Hepatocyte (in vitro differentiated cells): ENCODE results near the gene ZNF469. TPM values are rescaled to one million over a fixed set of nuclear protein-coding genes. Genes with fewer than 3 reads are reported as not detected.

Source experiments
- DNase-seq: peaks from one replicate; pipeline ENCODE4 v3.0.0-alpha.2; 2016; ENCODE audit warnings: low spot score
- H2AFZ ChIP-seq: fragments of 200-600 bp; sonication (generic); 2 replicates; pipeline ENCODE4 v1.6.0; 2016; ENCODE audit warnings: antibody characterized with exemption, mild to moderate bottlenecking
- H3K27ac ChIP-seq: fragments of 200-600 bp; sonication (generic); 2 replicates; pipeline ENCODE4 v1.5.1; 2016; ENCODE audit warnings: mild to moderate bottlenecking
- H3K27me3 ChIP-seq: fragments of 200-600 bp; sonication (generic); 2 replicates; pipeline ENCODE4 v1.6.1; 2016
- H3K36me3 ChIP-seq: fragments of 200-600 bp; sonication (generic); replicated peaks from 2 replicates; pipeline ENCODE4 v1.5.1; 2016; ENCODE audit warnings: low read depth; ENCODE audit not compliant: insufficient read depth
- H3K4me1 ChIP-seq: fragments of 200-600 bp; sonication (generic); 2 replicates; pipeline ENCODE4 v1.5.1; 2016; ENCODE audit warnings: mild to moderate bottlenecking, moderate library complexity; ENCODE audit not compliant: insufficient read depth
- H3K4me2 ChIP-seq: fragments of 200-600 bp; sonication (generic); 2 replicates; pipeline ENCODE4 v1.6.0; 2016
- H3K4me3 ChIP-seq: fragments of 200-600 bp; sonication (generic); 2 replicates; pipeline ENCODE4 v1.5.1; 2016; ENCODE audit warnings: mild to moderate bottlenecking
- H3K79me2 ChIP-seq: fragments of 200-600 bp; sonication (generic); 2 replicates; pipeline ENCODE4 v1.6.0; 2017; ENCODE audit warnings: mild to moderate bottlenecking
- H3K9me2 ChIP-seq: fragments of 200-600 bp; sonication (generic); replicated peaks from 2 replicates; pipeline ENCODE4 v1.6.0; 2017; ENCODE audit warnings: mild to moderate bottlenecking; ENCODE audit not compliant: insufficient read depth
- H3K9me3 ChIP-seq: fragments of 200-600 bp; sonication (generic); 2 replicates; pipeline ENCODE4 v1.5.1; 2016; ENCODE audit warnings: low read depth, mild to moderate bottlenecking
- H4K20me1 ChIP-seq: fragments of 200-600 bp; sonication (generic); 2 replicates; pipeline ENCODE4 v1.6.0; 2016; ENCODE audit warnings: mild to moderate bottlenecking; ENCODE audit not compliant: insufficient read depth, poor library complexity, severe bottlenecking
- EZH2 ChIP-seq: fragments of 200-600 bp; sonication (generic); IDR thresholded peaks from 2 replicates; pipeline ENCODE4 v1.6.1; 2016; ENCODE audit warnings: antibody characterized with exemption, mild to moderate bottlenecking, borderline replicate concordance
- EZH2phosphoT487 ChIP-seq: fragments of 200-600 bp; sonication (generic); IDR thresholded peaks from one replicate; pipeline ENCODE4 v1.6.1; 2018; ENCODE audit warnings: antibody characterized with exemption, mild to moderate bottlenecking, low read depth, moderate library complexity; ENCODE audit not compliant: unreplicated experiment, severe bottlenecking
- WGBS: methylation state at CpG from one replicate; pipeline ENCODE4 v1.1.6; 2016; ENCODE audit warnings: low lambda C conversion rate; ENCODE audit errors: missing lambda C conversion rate; 5-methylcytosine and 5-hydroxymethylcytosine counted together
- polyA plus RNA-seq: library from polyadenylated mRNA; unstranded; fragments of >200 nt; fragmentation: Nextera tagmentation; extraction: Ambion mirVana; gene quantifications from 2 replicates; pipeline ENCODE4 v1.2.1, GENCODE V29; 2016
- total RNA-seq: library from RNA; depleted of rRNA; stranded (reverse); fragments of >200 nt; gene quantifications from 2 replicates; pipeline ENCODE4 v1.2.3, GENCODE V29; 2014
- TF ChIP-seq, protein P1 (sequence below): fragments of 200-600 bp; sonication (generic); IDR thresholded peaks from 2 replicates; pipeline ENCODE4 v1.5.1; 2016; ENCODE audit warnings: antibody characterized with exemption, mild to moderate bottlenecking; ENCODE audit not compliant: poor library complexity

ZNF469 gene
- total and polyA plus RNA-seq, 2 experiments from 2014 or later: 1.0 to 1.3 TPM

- H4K20me1 ChIP-seq: no peaks in the 10 kb centered on the region
Observed at GRCh38 chr16:88421871-88422433, 39.2 kb downstream of the ZNF469 start.

GRCh38 chr16:88422733-88423447 is 40.1 kb downstream of the ZNF469 start:
- no peak for TF ChIP-seq EZH2
- no peak for TF ChIP-seq EZH2phosphoT487
- TF ChIP-seq, protein P1, sequence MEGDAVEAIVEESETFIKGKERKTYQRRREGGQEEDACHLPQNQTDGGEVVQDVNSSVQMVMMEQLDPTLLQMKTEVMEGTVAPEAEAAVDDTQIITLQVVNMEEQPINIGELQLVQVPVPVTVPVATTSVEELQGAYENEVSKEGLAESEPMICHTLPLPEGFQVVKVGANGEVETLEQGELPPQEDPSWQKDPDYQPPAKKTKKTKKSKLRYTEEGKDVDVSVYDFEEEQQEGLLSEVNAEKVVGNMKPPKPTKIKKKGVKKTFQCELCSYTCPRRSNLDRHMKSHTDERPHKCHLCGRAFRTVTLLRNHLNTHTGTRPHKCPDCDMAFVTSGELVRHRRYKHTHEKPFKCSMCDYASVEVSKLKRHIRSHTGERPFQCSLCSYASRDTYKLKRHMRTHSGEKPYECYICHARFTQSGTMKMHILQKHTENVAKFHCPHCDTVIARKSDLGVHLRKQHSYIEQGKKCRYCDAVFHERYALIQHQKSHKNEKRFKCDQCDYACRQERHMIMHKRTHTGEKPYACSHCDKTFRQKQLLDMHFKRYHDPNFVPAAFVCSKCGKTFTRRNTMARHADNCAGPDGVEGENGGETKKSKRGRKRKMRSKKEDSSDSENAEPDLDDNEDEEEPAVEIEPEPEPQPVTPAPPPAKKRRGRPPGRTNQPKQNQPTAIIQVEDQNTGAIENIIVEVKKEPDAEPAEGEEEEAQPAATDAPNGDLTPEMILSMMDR: no peak
- no peak for DNase-seq
- WGBS: 52% methylated on average over 3 of the region's 3 CpGs
- Histone ChIP-seq H3K4me3 (no peak overlapping the region), H3K36me3 (no peaks in the 10 kb centered on the region), H3K4me2 (no peak overlapping the region), H3K9me2 (no peaks in the 10 kb centered on the region), H3K79me2 (no peaks in the 10 kb centered on the region), H2AFZ (no peak overlapping the region), H4K20me1 (no peaks in the 10 kb centered on the region), H3K9me3 (no peaks in the 10 kb centered on the region), H3K27me3 (no peaks in the 10 kb centered on the region), H3K4me1 (peaks cover 7% of the 10 kb centered on the region), H3K27ac (no peak overlapping the region)

More at GRCh38 chr16:88421871-88422433, 39.2 kb downstream of the ZNF469 start:
- Histone ChIP-seq H3K9me3 (no peaks in the 10 kb centered on the region), H3K4me3 (no peak overlapping the region), H3K36me3 (no peaks in the 10 kb centered on the region), H3K79me2 (no peaks in the 10 kb centered on the region), H3K9me2 (no peaks in the 10 kb centered on the region), H3K27ac (no peak overlapping the region), H3K27me3 (no peaks in the 10 kb centered on the region), H2AFZ (no peak overlapping the region), H3K4me1 (peaks cover 7% of the 10 kb centered on the region), H3K4me2 (no peak overlapping the region)
- TF ChIP-seq, protein P1: no peak
- TF ChIP-seq EZH2: no peak
- TF ChIP-seq EZH2phosphoT487: no peak
- 90% methylated on average over 2 of the region's 5 CpGs for WGBS
- DNase-seq: no peak

DNA sequence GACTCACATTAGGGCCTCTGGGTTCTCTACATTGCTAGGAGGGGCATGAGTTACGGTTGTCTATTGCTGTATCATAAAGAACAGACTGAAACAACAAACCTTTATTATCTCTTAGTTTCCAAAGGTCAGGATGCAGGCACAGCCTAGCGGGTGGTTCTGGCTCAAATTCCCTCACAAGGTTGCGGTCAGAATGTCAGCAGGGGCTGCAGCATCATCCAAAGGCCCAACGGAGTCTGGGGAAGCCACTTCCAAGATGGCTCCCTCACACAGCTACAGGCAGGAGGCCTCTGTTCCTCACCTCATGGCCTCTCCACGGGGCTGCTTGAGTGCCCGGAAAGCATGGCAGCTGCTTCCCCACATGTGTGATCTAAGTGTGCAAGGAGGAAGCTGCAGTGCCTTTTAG is 40.7 kb downstream of the ZNF469 start:
- no peak for TF ChIP-seq EZH2
- TF ChIP-seq, protein P1: no peak
- no peak for TF ChIP-seq EZH2phosphoT487
- H3K27me3 ChIP-seq: no peaks in the 10 kb centered on the region
- H3K4me3 ChIP-seq: no peak overlapping the region
- peak; percentile 35 for DNase-seq
- H2AFZ ChIP-seq: no peak overlapping the region
- no peak overlapping the region for H3K4me2 ChIP-seq
- no peak overlapping the region for H3K27ac ChIP-seq
- no peaks in the 10 kb centered on the region for H3K79me2 ChIP-seq
- no peaks in the 10 kb centered on the region for H3K36me3 ChIP-seq
- H3K4me1 ChIP-seq: peaks cover 7% of the 10 kb centered on the region
- no peaks in the 10 kb centered on the region for H3K9me3 ChIP-seq
- no peaks in the 10 kb centered on the region for H3K9me2 ChIP-seq
- 70% methylated on average over 6 of the region's 6 CpGs for WGBS
- H4K20me1 ChIP-seq: no peaks in the 10 kb centered on the region
